Testis (tissue), 3 donors: ENCODE data around the gene GALNT15. TPM values are rescaled to one million over a fixed set of nuclear protein-coding genes. Genes with fewer than 3 reads are reported as not detected.

Experiments used
- DNase-seq: peaks from one replicate; pipeline ENCODE4 v3.0.0-alpha.2; 2019
- H3K27ac ChIP-seq, 2 donors: fragments of 200-600 bp; sonication (generic); one replicate each; pipeline ENCODE4 v1.5.1; 2019
- H3K27me3 ChIP-seq: fragments of 200-600 bp; sonication (generic); one replicate; pipeline ENCODE4 v1.5.1; 2019
- H3K36me3 ChIP-seq: fragments of 200-600 bp; sonication (generic); one replicate; pipeline ENCODE4 v1.5.1; 2017; ENCODE audit warnings: low read depth; ENCODE audit errors: missing control alignments
- H3K4me1 ChIP-seq: fragments of 200-600 bp; sonication (generic); one replicate; pipeline ENCODE4 v1.5.1; 2019
- H3K4me3 ChIP-seq, 2 donors: fragments of 200-600 bp; sonication (generic); one replicate each; pipeline ENCODE4 v1.5.1; 2017 to 2019
- H3K9me3 ChIP-seq: fragments of 200-600 bp; sonication (generic); one replicate; pipeline ENCODE4 v1.5.1; 2017
- CTCF ChIP-seq, 3 experiments: fragments of 450-650 bp in 2 of 3; fragments of 200-600 bp in 1 of 3; sonication (generic) in 1 of 3; IDR thresholded peaks; one replicate each; pipeline ENCODE4 v1.5.1; 2016 to 2019; ENCODE audit warnings: antibody characterized with exemption in 3 of 3, mild to moderate bottlenecking in 2 of 3, moderate library complexity in 1 of 3
- POLR2A ChIP-seq: fragments of 450-650 bp; IDR thresholded peaks from one replicate; pipeline ENCODE4 v1.6.1; 2017; ENCODE audit warnings: antibody characterized with exemption, mild to moderate bottlenecking, moderate library complexity
- WGBS, 2 donors: methylation state at CpG; one replicate each; pipeline ENCODE4 v1.1.5; 2018; 5-methylcytosine and 5-hydroxymethylcytosine counted together
- intact Hi-C: fragments of 100-400 bp; cut with DNase I; formaldehyde crosslinking; loops from one replicate; pipeline ENCODE4 v1.15.1; 2023; ENCODE audit warnings: low total_unique reads
- polyA plus RNA-seq: library from polyadenylated mRNA; stranded (reverse); fragments of 350-450 nt; fragmentation: Illumina TruSeq; extraction: RNeasy Lipid Tissue Mini Kit (QIAGEN cat#74804); gene quantifications from one replicate; pipeline ENCODE4 v1.2.3, GENCODE V29; 2014; ENCODE audit warnings: low read depth, low replicate concordance; ENCODE audit not compliant: insufficient read depth
- total RNA-seq, 2 donors: library from RNA; depleted of rRNA; stranded (reverse); fragments of >200 nt; gene quantifications; one replicate each; pipeline ENCODE4 v1.2.3, GENCODE V29; 2016

GALNT15 gene
- total and polyA plus RNA-seq, 3 donors from 2014 or later = 6.6 to 16.5 (median 13.0) TPM

DNA sequence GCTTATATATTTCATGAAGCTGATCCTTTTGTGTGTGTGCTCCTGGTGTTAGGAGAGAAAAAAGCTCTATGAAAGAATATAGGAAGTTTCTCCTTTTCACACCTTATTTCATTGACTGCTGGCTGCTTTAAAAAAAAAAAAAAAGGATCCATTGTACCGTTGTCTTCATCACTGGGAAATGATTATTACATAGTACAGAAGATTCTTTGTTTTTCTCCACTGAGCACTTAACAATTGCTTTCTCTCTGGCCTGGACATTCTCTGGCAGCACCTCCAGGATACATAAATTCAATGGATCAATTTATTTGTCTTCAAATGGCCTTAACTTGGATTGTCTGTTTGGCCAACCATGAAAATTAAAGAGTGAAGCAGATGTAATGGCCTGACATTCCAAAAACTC is 53.1 kb downstream of the GALNT15 start:
- no peaks in the 10 kb centered on the region for H3K4me1 ChIP-seq
- 45 to 54% methylated on average over 1 of the region's 1 CpG for whole genome bisulfite sequencing, 2 donors
- no peaks in the 10 kb centered on the region for H3K36me3 ChIP-seq
- no peak for DNase-seq
- TF ChIP-seq CTCF (IDR thresholded peaks at IDR 0.05) = no peak
- no peak for TF ChIP-seq POLR2A
- intact Hi-C loops = no loop called here
- no peak overlapping the region for H3K4me3 ChIP-seq
- no peaks in the 10 kb centered on the region for H3K27me3 ChIP-seq
- H3K9me3 ChIP-seq = no peaks in the 10 kb centered on the region
- H3K27ac ChIP-seq = no peak overlapping the region

DNA sequence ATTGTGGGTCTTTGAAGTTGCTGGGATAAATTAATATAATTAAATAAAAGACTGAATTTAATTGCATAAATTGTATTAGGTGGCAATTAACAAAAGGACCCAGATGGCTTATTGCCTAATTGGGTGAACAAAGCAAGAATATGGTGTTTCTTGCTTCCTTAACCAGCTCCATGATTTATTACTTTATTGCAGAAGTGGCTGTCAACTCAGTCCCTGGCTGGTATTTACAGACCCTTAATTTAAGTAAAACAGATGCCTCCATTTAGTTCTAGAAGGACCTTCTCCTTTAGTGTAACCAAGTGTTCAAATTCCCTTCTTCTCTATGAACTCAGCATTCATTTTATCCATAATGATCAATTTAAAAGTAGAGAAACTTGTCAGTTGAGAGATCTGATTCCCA is 55.2 kb downstream of the GALNT15 start:
- no peak overlapping the region for H3K4me3 ChIP-seq
- intact Hi-C loops = no loop called here
- TF ChIP-seq POLR2A (no peak), CTCF (IDR thresholded peaks at IDR 0.05) (no peak)

DNA sequence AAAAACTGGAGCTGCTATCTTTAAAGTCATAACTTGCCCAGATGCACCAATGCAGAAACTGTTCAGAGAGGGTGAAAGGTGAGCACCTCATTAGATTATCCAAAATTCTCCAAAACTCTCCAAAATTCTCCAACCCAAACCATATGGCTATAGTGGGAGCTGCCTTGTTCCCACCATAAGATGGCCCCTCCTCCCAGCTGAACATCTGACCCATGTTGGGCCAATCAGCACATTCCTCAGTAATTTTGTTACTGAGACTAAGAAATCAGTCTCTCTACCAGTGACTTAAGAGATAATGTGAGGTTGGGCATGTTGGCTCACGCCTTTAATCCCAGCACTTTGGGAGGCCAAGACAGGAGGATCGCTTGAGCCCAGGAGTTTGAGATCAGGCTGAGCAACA is 57.5 kb downstream of the GALNT15 start:
- 95 to 98% methylated on average over 2 of the region's 2 CpGs for WGBS, 2 donors
- no peak for DNase-seq
- no peak for TF ChIP-seq CTCF (IDR thresholded peaks at IDR 0.05)
- TF ChIP-seq POLR2A = no peak
- intact Hi-C loops = no loop called here
- peaks cover 1% of the 10 kb centered on the region for H3K4me1 ChIP-seq
- no peaks in the 10 kb centered on the region for H3K9me3 ChIP-seq
- no peaks in the 10 kb centered on the region for H3K36me3 ChIP-seq
- H3K27me3 ChIP-seq = no peaks in the 10 kb centered on the region
- H3K27ac ChIP-seq = no peak overlapping the region
- H3K4me3 ChIP-seq = no peak overlapping the region

More for the DNA sequence above, 55.2 kb downstream of the GALNT15 start:
- Histone ChIP-seq H3K36me3 (no peaks in the 10 kb centered on the region), H3K27ac (no peak overlapping the region), H3K27me3 (no peaks in the 10 kb centered on the region), H3K9me3 (no peaks in the 10 kb centered on the region), H3K4me1 (no peaks in the 10 kb centered on the region)
- DNase-seq = no peak

DNA sequence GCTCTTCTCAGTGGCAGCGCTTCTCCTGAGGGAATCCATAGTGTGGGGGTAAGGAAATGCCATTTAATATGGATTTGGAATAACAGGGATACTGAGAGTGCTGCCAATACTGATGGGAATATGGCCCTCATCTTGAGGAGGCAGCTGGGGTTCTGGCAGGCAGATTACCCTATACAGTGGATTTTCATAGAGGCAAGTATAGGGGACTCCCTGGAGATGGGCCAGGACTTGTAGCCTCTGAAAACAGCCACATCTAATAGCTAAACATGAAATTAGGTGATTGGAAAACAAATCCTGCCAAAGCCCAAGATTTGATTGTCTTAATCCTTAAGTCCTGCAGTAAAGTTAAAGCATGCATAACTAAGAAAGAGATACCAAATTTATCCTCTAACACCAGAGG is 59.3 kb downstream of the GALNT15 start:
- no peak for DNase-seq
- Histone ChIP-seq H3K9me3 (no peaks in the 10 kb centered on the region), H3K4me1 (peaks cover 10% of the 10 kb centered on the region), H3K27ac (no peak overlapping the region), H3K4me3 (no peak overlapping the region), H3K27me3 (no peaks in the 10 kb centered on the region), H3K36me3 (no peaks in the 10 kb centered on the region)
- intact Hi-C loops = no loop called here
- TF ChIP-seq CTCF (IDR thresholded peaks at IDR 0.05) = no peak
- TF ChIP-seq POLR2A = no peak
- 91 to 95% methylated on average over 1 of the region's 1 CpG for WGBS, 2 donors

GRCh38 chr3:16234281-16234680 is 59.8 kb downstream of the GALNT15 start:
- no peaks in the 10 kb centered on the region for H3K27me3 ChIP-seq
- no peak overlapping the region for H3K27ac ChIP-seq
- no peak for TF ChIP-seq CTCF (IDR thresholded peaks at IDR 0.05)
- TF ChIP-seq POLR2A = no peak
- no peak overlapping the region for H3K4me3 ChIP-seq
- no peaks in the 10 kb centered on the region for H3K36me3 ChIP-seq
- no peaks in the 10 kb centered on the region for H3K9me3 ChIP-seq
- WGBS, 2 donors = 83 to 98% methylated on average over 2 of the region's 2 CpGs
- H3K4me1 ChIP-seq = peaks cover 10% of the 10 kb centered on the region
- no peak for DNase-seq
- intact Hi-C loops = no loop called here
